HUES6 (cell line): ENCODE data around the gene OR10V1.
A peak's percentile ranks its signal among the peaks of the same experiment; 100 is the strongest.

Source experiments
- H3K27ac ChIP-seq: 2 replicates; pipeline ENCODE4 v1.7.0; 2013; ENCODE audit warnings: low read depth, mild to moderate bottlenecking, low read length, inconsistent platforms
- H3K27me3 ChIP-seq: 2 replicates; pipeline ENCODE4 v1.6.1; 2013; ENCODE audit warnings: low read length; ENCODE audit not compliant: control insufficient read depth, insufficient read depth
- H3K36me3 ChIP-seq: 2 replicates; pipeline ENCODE4 v1.6.1; 2013; ENCODE audit warnings: low read length; ENCODE audit not compliant: control insufficient read depth, insufficient read depth
- H3K4me1 ChIP-seq: 2 replicates; pipeline ENCODE4 v1.6.1; 2013; ENCODE audit warnings: low read length; ENCODE audit not compliant: control insufficient read depth, insufficient read depth
- H3K4me3 ChIP-seq: 2 replicates; pipeline ENCODE4 v1.5.1; 2013; ENCODE audit warnings: low read depth, low read length
- H3K9ac ChIP-seq: one replicate; pipeline ENCODE4 v1.6.1; 2013; ENCODE audit warnings: mild to moderate bottlenecking, low read length
- H3K9me3 ChIP-seq: 2 replicates; pipeline ENCODE4 v1.6.1; 2013; ENCODE audit warnings: low read depth, low read length; ENCODE audit not compliant: control insufficient read depth, insufficient read depth

The OR10V1 gene

GRCh38 chr11:59668188-59668949 lies 45.3 kb downstream of the OR10V1 start:
- peak overlapping the region; percentile 93 for H3K9ac ChIP-seq
- H3K4me3 ChIP-seq, result peak overlapping the region; percentile 89
- peaks cover 10% of the 10 kb centered on the region for H3K4me1 ChIP-seq
- H3K9me3 ChIP-seq, result no peaks in the 10 kb centered on the region
- H3K27me3 ChIP-seq, result no peaks in the 10 kb centered on the region
- H3K36me3 ChIP-seq, result peaks cover 36% of the 10 kb centered on the region
- peak overlapping the region; percentile 86 for H3K27ac ChIP-seq

DNA sequence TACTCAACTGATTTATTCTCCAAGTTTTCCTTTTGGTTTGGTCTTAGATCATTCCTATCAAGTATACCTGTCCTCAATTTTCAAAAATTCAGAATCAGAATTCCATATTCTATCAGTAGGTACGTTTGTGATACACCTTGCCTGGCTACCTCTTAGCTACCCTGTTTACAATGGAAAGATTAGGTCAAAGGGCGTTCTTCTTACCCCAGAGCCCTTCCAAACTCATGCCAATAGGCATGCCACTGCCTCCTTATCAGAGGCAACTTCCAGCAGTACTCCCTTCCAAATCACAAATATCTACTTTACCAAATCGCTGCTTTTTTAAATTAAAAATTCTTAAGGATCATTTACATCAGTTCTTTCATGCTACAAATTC lies 45.8 kb downstream of the OR10V1 start:
- H3K9ac ChIP-seq, result peak overlapping the region; percentile 90
- peak overlapping the region; percentile 89 for H3K4me3 ChIP-seq
- peaks cover 10% of the 10 kb centered on the region for H3K4me1 ChIP-seq
- H3K27me3 ChIP-seq, result no peaks in the 10 kb centered on the region
- H3K27ac ChIP-seq, result no peak overlapping the region
- no peaks in the 10 kb centered on the region for H3K9me3 ChIP-seq
- H3K36me3 ChIP-seq, result peaks cover 39% of the 10 kb centered on the region

DNA sequence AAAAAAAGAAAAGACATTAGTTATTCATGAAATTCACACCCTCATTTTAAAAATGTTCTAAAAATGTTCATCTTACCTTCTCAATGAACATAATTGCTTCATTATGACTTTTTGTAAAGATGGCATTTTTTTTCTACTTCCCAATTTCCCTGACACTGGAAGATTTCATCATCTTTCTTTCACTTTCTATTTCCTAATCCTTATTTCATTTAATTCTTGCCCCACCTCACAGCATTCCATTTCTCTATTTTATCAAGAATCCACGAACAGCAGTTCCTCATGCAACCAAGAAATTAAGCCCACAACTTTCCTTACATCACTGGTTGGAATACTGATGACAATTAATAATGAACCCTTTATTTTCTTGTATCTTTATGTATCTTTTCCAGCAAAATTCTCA lies 46.7 kb downstream of the OR10V1 start:
- Histone ChIP-seq H3K36me3 (peaks cover 45% of the 10 kb centered on the region), H3K4me3 (no peak overlapping the region), H3K9ac (no peak overlapping the region), H3K27ac (no peak overlapping the region), H3K27me3 (no peaks in the 10 kb centered on the region), H3K9me3 (no peaks in the 10 kb centered on the region), H3K4me1 (peaks cover 10% of the 10 kb centered on the region)
